NK-92 (cell line): ENCODE data around the gene PPM1L.
"Not testable (repeated sequence)": the region's sequence is repeated elsewhere in the genome, so short reads cannot be mapped to it uniquely, and the experiment has no call there.

Experiments used
- DNase-seq: peaks from one replicate; lab custom pipeline; 2025; ENCODE audit not compliant: unreplicated experiment; lab: John Stamatoyannopoulos, UW

Gene PPM1L

GRCh38 chr3:160755776-160756304, at the start of gene PPM1L:
TSS of gene PPM1L (plus strand) at chr3:160756231.
- DNase-seq = no peak

- DNase-seq = no peak
Observed at GRCh38 chr3:160707187-160707794, 48.7 kb upstream of the PPM1L start.

GRCh38 chr3:160709477-160710182, 46.4 kb upstream of the PPM1L start:
- DNase-seq = no peak

- DNase-seq = not testable (repeated sequence)
Observed at GRCh38 chr3:160713144-160713543, 42.9 kb upstream of the PPM1L start.

- DNase-seq = no peak
Observed at GRCh38 chr3:160719710-160720109, 36.3 kb upstream of the PPM1L start.

GRCh38 chr3:160720123-160720746, 35.8 kb upstream of the PPM1L start:
- no peak for DNase-seq

GRCh38 chr3:160722331-160722730, 33.7 kb upstream of the PPM1L start:
- DNase-seq = no peak

GRCh38 chr3:160725338-160725737, 30.7 kb upstream of the PPM1L start:
- no peak for DNase-seq

- no peak for DNase-seq
Observed at GRCh38 chr3:160735826-160736225, 20.2 kb upstream of the PPM1L start.

GRCh38 chr3:160738048-160738447, 18.0 kb upstream of the PPM1L start:
- DNase-seq = no peak

- DNase-seq = no peak
Observed at GRCh38 chr3:160739079-160739478, 17.0 kb upstream of the PPM1L start.

GRCh38 chr3:160746976-160747375, 9.1 kb upstream of the PPM1L start:
- DNase-seq = no peak

- DNase-seq = no peak
Observed at GRCh38 chr3:160747422-160747821, 8.6 kb upstream of the PPM1L start.

GRCh38 chr3:160748231-160748630, 7.8 kb upstream of the PPM1L start:
- no peak for DNase-seq

- no peak for DNase-seq
Observed at GRCh38 chr3:160748787-160749186, 7.2 kb upstream of the PPM1L start.

- DNase-seq = no peak
Observed at GRCh38 chr3:160753953-160754352, 2.1 kb upstream of the PPM1L start.

- DNase-seq = no peak
Observed at GRCh38 chr3:160754371-160754854, 1.6 kb upstream of the PPM1L start.

- peak; percentile 24 for DNase-seq
Observed at GRCh38 chr3:160754855-160755747, 930 bp upstream of the PPM1L start.

GRCh38 chr3:160757233-160758106, 1.4 kb downstream of the PPM1L start:
- DNase-seq = no peak
